ENCODE measurements around the gene BTBD9.

GRCh38 chr6:38554700-38555413, 84.9 kb downstream of the BTBD9 start:
- no peak for TF ChIP-seq CTCF (IDR thresholded peaks at IDR 0.05)
- TF ChIP-seq POLR2A (IDR thresholded peaks at IDR 0.05) = no peak
